ENCODE results near the gene JAK1. TPM values are rescaled to one million over a fixed set of nuclear protein-coding genes. Genes with fewer than 3 reads are reported as not detected.

JAK1 gene
- total and polyA plus RNA-seq, 10 of the 15 experiments (the other 5 are each of a cell fraction or from before 2014, with no cell fraction given) = 9.6 to 45.5 (median 35.7) TPM

DNA sequence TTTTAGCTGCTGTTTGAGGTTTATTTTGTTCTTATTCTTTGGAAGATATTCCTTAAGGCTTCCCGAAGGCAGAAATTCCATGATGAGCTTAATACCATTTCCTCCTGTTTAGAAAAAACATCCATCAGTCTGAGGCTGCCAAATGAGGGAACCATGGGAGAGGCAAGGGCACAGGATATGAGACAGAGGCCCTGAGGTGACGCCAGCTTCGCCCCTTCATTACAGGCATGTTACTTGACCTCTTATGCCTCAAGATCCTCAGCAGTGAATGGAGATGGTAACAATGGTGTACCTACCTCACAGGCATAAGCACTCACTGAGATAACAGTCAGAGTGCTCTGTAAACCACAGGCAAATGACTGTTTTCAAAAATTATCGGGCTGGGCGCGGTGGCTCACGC lies 127.9 kb downstream of the JAK1 start:
- Histone ChIP-seq H3K9me3 (replicated peaks; ENCODE audit: control insufficient read depth, insufficient read depth, low read length) (no peaks in the 10 kb centered on the region), H4K20me1 (ENCODE audit: control insufficient read depth, insufficient read depth) (no peaks in the 10 kb centered on the region; the same call in 1 of the 2 replicates), H3K27me3 (replicated peaks in 1 of 2; ENCODE audit: control insufficient read depth in 2 of 2, insufficient read depth in 2 of 2, low read length in 1 of 2) (no peaks in the 10 kb centered on the region), H3K9ac (ENCODE audit: control insufficient read depth, insufficient read depth, low read length) (no peak overlapping the region), H3K36me3 (ENCODE audit: control insufficient read depth in 2 of 2, insufficient read depth in 2 of 2, low read length in 1 of 2) (peaks cover 11 to 51% of the 10 kb centered on the region in 2 experiments), H3K27ac (ENCODE audit: control insufficient read depth, insufficient read depth) (no peak overlapping the region), H3K4me2 (ENCODE audit: control insufficient read depth, insufficient read depth) (no peak overlapping the region), H3K79me2 (ENCODE audit: control insufficient read depth, insufficient read depth, low read length) (no peaks in the 10 kb centered on the region), H2AFZ (ENCODE audit: control insufficient read depth, low read depth, low read length) (no peak overlapping the region), H3K4me3 (no peak overlapping the region), H3K4me1 (ENCODE audit: control insufficient read depth, insufficient read depth, low read length) (peaks cover 7% of the 10 kb centered on the region)
- WGBS (ENCODE audit: insufficient coverage, insufficient replicate concordance, low lambda C conversion rate, missing lambda C conversion rate) = 98% methylated on average over 7 of the region's 7 CpGs
- FAIRE-seq (no peak), ATAC-seq (no peak), DNase-seq (ENCODE audit: low read depth, low spot score) (no peak)
- SMC1A ChIA-PET (ENCODE audit: uncharacterized antibody, unreplicated experiment) = no interaction called here
- RAD21 ChIA-PET (ENCODE audit: unreplicated experiment) = no interaction called here
- in situ Hi-C loops (cut with MboI) = no loop called here
- intact Hi-C loops (cut with micrococcal nuclease; ENCODE audit: unreplicated experiment) = no loop called here
- CTCF ChIA-PET = interaction anchor here (1.2 kb wide), 1 partner anchor 13 kb away, joined by 4 read pairs; no protein-coding TSS in a partner anchor
- POLR2A ChIA-PET = no interaction called here
- no peak for TF ChIP-seq SMAD1 (IDR thresholded peaks at IDR 0.05; ENCODE audit: low read depth, partially characterized antibody)
- no peak for TF ChIP-seq POU2F2 (IDR thresholded peaks at IDR 0.05; ENCODE audit: borderline replicate concordance, low read depth, low read length)
- TF ChIP-seq ZNF24 (IDR thresholded peaks at IDR 0.05) = no peak
- TF ChIP-seq, protein P1, sequence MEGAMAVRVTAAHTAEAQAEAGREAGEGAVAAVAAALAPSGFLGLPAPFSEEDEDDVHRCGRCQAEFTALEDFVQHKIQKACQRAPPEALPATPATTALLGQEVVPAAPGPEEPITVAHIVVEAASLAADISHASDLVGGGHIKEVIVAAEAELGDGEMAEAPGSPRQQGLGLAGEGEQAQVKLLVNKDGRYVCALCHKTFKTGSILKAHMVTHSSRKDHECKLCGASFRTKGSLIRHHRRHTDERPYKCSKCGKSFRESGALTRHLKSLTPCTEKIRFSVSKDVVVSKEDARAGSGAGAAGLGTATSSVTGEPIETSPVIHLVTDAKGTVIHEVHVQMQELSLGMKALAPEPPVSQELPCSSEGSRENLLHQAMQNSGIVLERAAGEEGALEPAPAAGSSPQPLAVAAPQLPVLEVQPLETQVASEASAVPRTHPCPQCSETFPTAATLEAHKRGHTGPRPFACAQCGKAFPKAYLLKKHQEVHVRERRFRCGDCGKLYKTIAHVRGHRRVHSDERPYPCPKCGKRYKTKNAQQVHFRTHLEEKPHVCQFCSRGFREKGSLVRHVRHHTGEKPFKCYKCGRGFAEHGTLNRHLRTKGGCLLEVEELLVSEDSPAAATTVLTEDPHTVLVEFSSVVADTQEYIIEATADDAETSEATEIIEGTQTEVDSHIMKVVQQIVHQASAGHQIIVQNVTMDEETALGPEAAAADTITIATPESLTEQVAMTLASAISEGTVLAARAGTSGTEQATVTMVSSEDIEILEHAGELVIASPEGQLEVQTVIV (IDR thresholded peaks at IDR 0.05; ENCODE audit: borderline replicate concordance, partially characterized antibody) = no peak
- no peak for TF ChIP-seq RBBP5 (conservative IDR thresholded peaks at IDR 0.05)
- no peak for TF ChIP-seq NBN (IDR thresholded peaks at IDR 0.05)
- no peak for TF ChIP-seq CREB1 (IDR thresholded peaks at IDR 0.05; ENCODE audit: low read depth)
- TF ChIP-seq ESRRA (IDR thresholded peaks at IDR 0.05; ENCODE audit: low read length) = no peak
- TF ChIP-seq FOXM1 (IDR thresholded peaks at IDR 0.05; ENCODE audit: low read depth, low read length) = no peak
- TF ChIP-seq ZBED1 (IDR thresholded peaks at IDR 0.05; ENCODE audit: borderline replicate concordance) = no peak
- no TSS peak for BruUV-seq (replicated peaks)
